NB4 (cell line): Measurements from ENCODE around the gene RETREG1.

ENCODE experiments used
- CTCF ChIP-seq: IDR thresholded peaks from one replicate; pipeline ENCODE4 v1.5.1; 2012; ENCODE audit warnings: low read depth, low read length
- MAX ChIP-seq: IDR thresholded peaks from 2 replicates; pipeline ENCODE4 v1.6.1; 2011; ENCODE audit warnings: low read depth, low read length
- MYC ChIP-seq: IDR thresholded peaks from 2 replicates; pipeline ENCODE4 v1.6.1; 2011; ENCODE audit warnings: low read depth, low read length
- POLR2A ChIP-seq: IDR thresholded peaks from 2 replicates; pipeline ENCODE4 v1.6.1; 2011; ENCODE audit warnings: mild to moderate bottlenecking; ENCODE audit not compliant: insufficient read length; ENCODE audit errors: extremely low read depth

- TF ChIP-seq CTCF (no peak), MYC (no peak), POLR2A (no peak), MAX (no peak)
These were observed 16.4 kb downstream of the RETREG1 start for GRCh38 chr5:16600397-16600796.
